IPS-15b (cell line): Measurements from ENCODE around the gene MRGPRF.

Experiments
- H3K27me3 ChIP-seq: one replicate; pipeline ENCODE4 v1.6.1; 2013; ENCODE audit warnings: low read length; ENCODE audit not compliant: control insufficient read depth, insufficient read depth
- H3K36me3 ChIP-seq: one replicate; pipeline ENCODE4 v1.6.1; 2013; ENCODE audit warnings: low read length; ENCODE audit not compliant: control insufficient read depth, insufficient read depth
- H3K4me1 ChIP-seq: one replicate; pipeline ENCODE4 v1.6.1; 2013; ENCODE audit warnings: mild to moderate bottlenecking, low read length; ENCODE audit not compliant: control insufficient read depth, insufficient read depth
- H3K4me3 ChIP-seq: one replicate; pipeline ENCODE4 v1.5.1; 2013; ENCODE audit warnings: low read depth, low read length
- H3K9ac ChIP-seq: one replicate; pipeline ENCODE4 v1.6.1; 2013; ENCODE audit warnings: low read depth, mild to moderate bottlenecking, low read length
- H3K9me3 ChIP-seq: one replicate; pipeline ENCODE4 v1.6.1; 2013; ENCODE audit warnings: mild to moderate bottlenecking, low read length; ENCODE audit not compliant: control insufficient read depth, insufficient read depth

The MRGPRF gene

DNA sequence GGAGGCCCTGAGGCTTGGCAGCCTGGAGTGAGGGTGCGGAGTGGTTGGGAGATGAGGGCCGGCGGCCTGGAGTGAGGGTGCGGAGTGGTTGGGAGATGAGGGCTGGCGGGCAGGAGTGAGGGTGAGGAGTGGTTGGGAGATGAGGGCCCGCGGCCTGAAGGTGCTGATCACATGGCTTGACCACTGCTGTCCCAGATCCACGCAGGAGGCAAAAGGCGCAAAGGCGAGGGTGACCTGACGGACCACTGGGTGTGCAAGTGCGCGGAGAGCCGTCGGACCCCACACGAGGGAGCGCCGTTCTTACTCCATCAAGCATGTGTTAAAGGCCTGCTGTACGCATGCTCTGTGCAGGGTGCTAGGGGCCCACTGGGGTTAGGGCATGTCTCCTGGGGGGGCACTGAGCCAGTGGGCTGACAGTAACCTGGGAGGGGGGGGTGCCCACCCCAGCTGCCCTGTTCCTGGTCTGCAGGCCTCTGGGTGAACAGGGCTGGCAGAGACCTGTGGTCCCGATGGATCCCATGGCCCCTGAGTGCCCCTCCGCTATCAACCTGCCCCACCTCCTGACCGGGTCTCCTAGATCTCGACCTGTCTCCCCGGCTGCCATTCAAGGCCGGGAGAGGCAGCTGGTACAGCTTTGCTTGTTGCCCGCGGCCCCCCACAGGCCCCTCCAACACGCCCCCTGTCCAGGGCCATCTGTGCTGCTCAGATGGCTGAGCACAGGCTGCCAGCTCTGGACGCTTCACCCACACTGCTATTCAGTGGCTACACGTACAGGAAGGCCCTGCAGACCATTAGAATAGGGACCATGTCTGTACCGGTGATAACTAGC, 53.4 kb downstream of the MRGPRF start:
- H3K27me3 ChIP-seq: no peaks in the 10 kb centered on the region
- no peak overlapping the region for H3K4me3 ChIP-seq
- H3K9me3 ChIP-seq: no peaks in the 10 kb centered on the region
- H3K4me1 ChIP-seq: peaks cover 6% of the 10 kb centered on the region
- no peaks in the 10 kb centered on the region for H3K36me3 ChIP-seq
- no peak overlapping the region for H3K9ac ChIP-seq

DNA sequence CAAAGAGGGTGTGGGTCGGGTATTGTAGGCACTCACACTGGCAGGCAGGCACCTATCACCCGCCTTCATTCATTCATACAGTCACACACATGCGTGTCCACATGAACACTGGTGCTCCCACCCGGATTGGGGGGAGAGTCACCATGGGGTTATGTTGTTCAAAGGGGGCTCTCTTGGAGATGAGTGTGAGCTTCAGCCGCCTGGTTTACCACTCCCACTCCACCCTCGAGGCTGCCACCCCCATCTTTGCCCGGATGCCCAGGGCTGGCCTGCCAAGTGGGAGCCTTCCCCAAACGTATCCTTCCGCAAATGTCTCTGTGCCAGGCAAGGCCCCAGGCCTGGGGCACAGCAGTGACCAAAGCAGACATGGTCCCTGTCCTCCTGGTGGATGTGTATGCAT, 54.8 kb downstream of the MRGPRF start:
- H3K9ac ChIP-seq: no peak overlapping the region

DNA sequence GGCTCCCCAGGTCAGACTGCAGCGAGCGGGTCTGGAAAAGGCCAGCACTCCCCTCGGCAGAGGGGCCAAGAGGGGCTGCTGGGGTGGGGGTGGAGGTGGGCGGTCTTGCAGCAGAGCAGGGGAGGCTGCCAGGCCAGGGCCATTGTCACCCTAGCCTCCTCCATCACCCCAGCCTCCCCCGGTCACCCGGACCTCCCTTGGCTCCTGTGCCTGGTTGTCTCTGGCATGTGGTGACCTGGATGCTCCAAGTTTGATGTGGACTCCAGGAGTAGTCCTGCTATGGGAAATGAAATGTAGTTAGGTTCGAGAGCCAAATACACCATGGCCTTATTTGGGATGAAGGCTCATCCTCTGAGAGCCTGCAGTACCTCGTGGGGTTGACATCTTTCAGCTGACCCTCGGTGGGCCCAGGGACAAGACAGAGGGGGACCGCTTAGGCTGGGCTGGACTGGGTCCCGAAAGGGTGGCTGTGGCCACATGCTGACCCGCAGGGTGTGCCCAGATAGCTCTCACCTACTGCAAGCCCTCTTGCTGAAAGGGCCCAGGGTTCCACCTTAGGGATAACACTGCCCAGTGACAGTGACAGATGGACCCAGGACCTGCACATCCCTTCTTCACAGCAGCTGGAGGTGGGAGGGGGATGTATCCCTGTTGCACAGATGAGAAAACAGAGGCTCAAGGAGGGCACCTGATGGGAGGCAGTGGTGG, 56.3 kb downstream of the MRGPRF start:
- H3K27me3 ChIP-seq: no peaks in the 10 kb centered on the region
- H3K36me3 ChIP-seq: no peaks in the 10 kb centered on the region
- peaks cover 6% of the 10 kb centered on the region for H3K4me1 ChIP-seq
- no peak overlapping the region for H3K9ac ChIP-seq
- H3K9me3 ChIP-seq: no peaks in the 10 kb centered on the region
- no peak overlapping the region for H3K4me3 ChIP-seq

More for the DNA sequence above, 54.8 kb downstream of the MRGPRF start:
- Histone ChIP-seq H3K4me3 (no peak overlapping the region), H3K27me3 (no peaks in the 10 kb centered on the region), H3K4me1 (peaks cover 6% of the 10 kb centered on the region), H3K9me3 (no peaks in the 10 kb centered on the region), H3K36me3 (no peaks in the 10 kb centered on the region)

DNA sequence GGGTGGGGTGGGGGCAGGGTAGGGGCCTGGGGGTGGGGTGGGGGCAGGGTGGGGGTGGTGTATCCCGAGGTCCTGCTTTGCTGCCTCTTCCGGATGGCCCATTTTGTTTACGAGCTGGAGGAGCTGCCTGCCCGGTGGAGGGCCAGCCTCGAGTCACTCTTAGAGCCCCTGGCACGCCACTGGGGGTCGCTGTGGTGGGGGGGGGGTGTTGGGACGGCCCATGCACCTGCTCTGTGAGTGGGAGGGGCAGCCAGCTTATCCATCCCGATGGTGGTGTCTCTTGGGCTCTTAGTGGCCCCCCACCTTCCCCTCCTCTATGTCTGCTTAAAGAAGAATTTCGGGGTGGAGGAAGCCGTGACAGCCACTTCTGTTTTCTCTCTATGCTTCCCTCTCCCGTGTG, 56.9 kb downstream of the MRGPRF start:
- Histone ChIP-seq H3K36me3 (no peaks in the 10 kb centered on the region), H3K27me3 (no peaks in the 10 kb centered on the region), H3K4me3 (no peak overlapping the region), H3K9ac (no peak overlapping the region), H3K4me1 (peaks cover 6% of the 10 kb centered on the region), H3K9me3 (no peaks in the 10 kb centered on the region)

DNA sequence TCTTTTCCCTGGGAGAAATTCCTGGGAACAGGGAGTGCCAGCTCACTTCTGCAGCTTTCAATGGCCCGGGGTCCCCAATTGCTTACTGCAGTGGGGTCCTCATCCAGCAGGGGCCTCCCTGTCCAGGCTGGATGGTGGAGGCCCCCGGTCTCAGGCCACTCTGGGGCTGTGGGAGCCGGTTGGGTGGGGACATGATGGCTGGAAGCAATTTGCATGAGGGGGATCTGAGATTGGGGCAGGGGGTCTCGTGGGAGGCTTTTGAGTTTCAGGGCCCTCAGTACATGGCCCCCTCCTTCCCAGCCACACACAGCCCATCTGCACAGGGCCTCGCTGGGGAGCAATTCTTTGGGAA, 57.5 kb downstream of the MRGPRF start:
- Histone ChIP-seq H3K4me1 (peaks cover 6% of the 10 kb centered on the region), H3K4me3 (no peak overlapping the region), H3K27me3 (no peaks in the 10 kb centered on the region), H3K36me3 (no peaks in the 10 kb centered on the region), H3K9ac (no peak overlapping the region), H3K9me3 (no peaks in the 10 kb centered on the region)

DNA sequence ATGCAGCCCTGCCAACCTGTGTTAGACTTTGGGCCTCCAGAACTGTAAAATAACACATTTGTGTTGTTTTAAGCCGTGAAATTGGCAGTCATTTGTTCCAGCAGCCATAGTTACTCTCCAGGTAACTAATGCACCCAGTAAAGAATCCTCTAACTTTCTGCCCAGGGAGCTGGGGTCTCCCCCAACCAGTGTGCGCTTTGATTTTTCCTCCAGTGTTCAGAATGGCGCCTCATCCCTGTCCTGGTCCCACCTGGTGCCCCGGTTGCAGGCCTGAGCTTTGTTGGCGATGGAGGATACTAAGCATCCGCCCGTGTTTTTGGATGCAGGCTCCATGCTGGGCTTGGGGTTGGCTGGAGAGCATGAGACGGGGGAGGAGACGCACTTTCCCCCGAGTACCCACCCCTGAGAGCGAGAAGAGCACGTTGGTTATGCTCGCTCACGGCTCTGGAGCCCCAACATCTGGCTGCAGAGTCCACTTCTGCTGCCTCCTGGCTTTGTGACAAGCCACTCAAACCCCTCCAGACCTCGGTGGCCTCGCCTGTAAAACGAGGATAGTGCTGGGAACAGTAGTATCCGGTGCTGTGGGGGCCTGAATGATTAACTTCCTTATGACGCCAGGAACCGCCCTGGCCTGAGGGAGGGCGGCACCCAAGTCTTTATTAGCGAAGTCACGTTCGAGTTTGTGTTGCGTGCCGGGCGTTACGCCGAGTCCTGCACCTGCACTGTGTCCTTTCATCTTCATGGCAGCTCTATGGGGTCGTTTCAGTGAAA, 58.0 kb downstream of the MRGPRF start:
- Histone ChIP-seq H3K36me3 (no peaks in the 10 kb centered on the region), H3K9me3 (no peaks in the 10 kb centered on the region), H3K9ac (no peak overlapping the region), H3K4me3 (no peak overlapping the region), H3K4me1 (peaks cover 6% of the 10 kb centered on the region), H3K27me3 (no peaks in the 10 kb centered on the region)
